SK-N-SH (cell line): ENCODE results near the gene DCTN4. TPM values are rescaled to one million over a fixed set of nuclear protein-coding genes. Genes with fewer than 3 reads are reported as not detected.

Source experiments
- CTCF ChIA-PET: fragments of 300-600, 350-600 bp; formaldehyde crosslinking; extraction: SDS; loops from one replicate; lab custom pipeline; 2021; lab: Yijun Ruan, JAX
- POLR2A ChIA-PET: fragments of 350-600 bp; sonication (Branson Sonifier 250); formaldehyde crosslinking; extraction: SDS; loops from one replicate; lab custom pipeline; 2020; ENCODE audit warnings: antibody characterized with exemption, inconsistent platforms; lab: Yijun Ruan, JAX
- DNase-seq: peaks from one replicate; pipeline ENCODE4 v3.0.0; 2012
- H2AFZ ChIP-seq: fragments of 200-600 bp; sonication (generic); 2 replicates; pipeline ENCODE4 v1.8.1; 2016; ENCODE audit warnings: antibody characterized with exemption, mild to moderate bottlenecking, low read depth
- H3F3A ChIP-seq: fragments of 200-600 bp; sonication (generic); replicated peaks from 2 replicates; pipeline ENCODE3; 2016; ENCODE audit warnings: antibody characterized with exemption, mild to moderate bottlenecking; ENCODE audit not compliant: insufficient read depth
- H3K27ac ChIP-seq, 2 experiments: fragments of 200-500 bp in 1 of 2; fragments of 200-600 bp in 1 of 2; sonication (Bioruptor generic) in 1 of 2; sonication (generic), shearing (Covaris generic) in 1 of 2; 2 replicates each; pipeline versions ENCODE4 v1.5.1 to v1.6.1; 2014 to 2016; ENCODE audit warnings: low read depth in 2 of 2, inconsistent platforms in 1 of 2, low read length in 1 of 2, mild to moderate bottlenecking in 1 of 2, mixed read lengths in 1 of 2
- H3K27me3 ChIP-seq: fragments of 200-600 bp; sonication (generic), shearing (Covaris generic); 2 replicates; pipeline ENCODE4 v1.6.1; 2016; ENCODE audit warnings: mixed run types; ENCODE audit not compliant: insufficient read depth
- H3K36me3 ChIP-seq, 2 experiments: fragments of 200-500 bp in 1 of 2; fragments of 200-600 bp in 1 of 2; sonication (Bioruptor generic) in 1 of 2; sonication (generic) in 1 of 2; replicated peaks in 1 of 2; 2 replicates each; pipeline versions ENCODE3 to v1.5.1; 2014 to 2016; ENCODE audit warnings: low read length in 1 of 2, mild to moderate bottlenecking in 1 of 2; ENCODE audit not compliant: insufficient read depth in 2 of 2, control insufficient read depth in 1 of 2
- H3K4me1 ChIP-seq, 2 experiments: fragments of 200-500 bp in 1 of 2; fragments of 200-600 bp in 1 of 2; sonication (Bioruptor generic) in 1 of 2; sonication (generic), shearing (Covaris generic) in 1 of 2; 2 replicates each; pipeline versions ENCODE4 v1.5.1 to v1.6.1; 2014 to 2016; ENCODE audit warnings: low read depth in 1 of 2, low read length in 1 of 2, mixed run types in 1 of 2; ENCODE audit not compliant: insufficient read depth in 2 of 2, control insufficient read depth in 1 of 2
- H3K4me2 ChIP-seq: fragments of 200-600 bp; sonication (generic), shearing (Covaris generic); 2 replicates; pipeline ENCODE4 v1.6.1; 2017; ENCODE audit warnings: mixed run types
- H3K4me3 ChIP-seq, 2 experiments: fragments of 200-500 bp in 1 of 2; fragments of 200-600 bp in 1 of 2; sonication (Bioruptor generic) in 1 of 2; sonication (generic), shearing (Covaris generic) in 1 of 2; 2 replicates each; pipeline versions ENCODE4 v1.5.1 to v1.8.1; 2014 to 2016; ENCODE audit warnings: low read depth in 2 of 2, inconsistent platforms in 1 of 2, low read length in 1 of 2, mild to moderate bottlenecking in 1 of 2, mixed read lengths in 1 of 2, moderate library complexity in 1 of 2
- H3K79me2 ChIP-seq: fragments of 200-600 bp; sonication (generic); 2 replicates; pipeline ENCODE4 v1.8.1; 2017; ENCODE audit warnings: mild to moderate bottlenecking; ENCODE audit not compliant: insufficient read depth
- H3K9ac ChIP-seq: fragments of 200-600 bp; sonication (generic); 2 replicates; pipeline ENCODE4 v1.6.1; 2017; ENCODE audit warnings: mixed run types
- H3K9me2 ChIP-seq: fragments of 200-600 bp; sonication (generic); 2 replicates; pipeline ENCODE4 v1.6.1; 2017; ENCODE audit warnings: mixed run types
- H3K9me3 ChIP-seq: fragments of 200-600 bp; sonication (generic); 2 replicates; pipeline ENCODE4 v1.6.1; 2017; ENCODE audit warnings: mixed run types, mild to moderate bottlenecking, moderate library complexity
- H4K20me1 ChIP-seq: fragments of 200-600 bp; sonication (generic); 2 replicates; pipeline ENCODE4 v1.6.1; 2017; ENCODE audit warnings: mild to moderate bottlenecking, mixed run types; ENCODE audit not compliant: insufficient read depth
- ELF1 ChIP-seq: IDR thresholded peaks from 2 replicates; pipeline ENCODE4 v1.4.0; 2012
- EP300 ChIP-seq, 2 experiments: IDR thresholded peaks; 2 replicates each; pipeline versions ENCODE4 v1.4.0 to v1.6.1; 2012; ENCODE audit warnings: borderline replicate concordance in 1 of 2, low read depth in 1 of 2, low read length in 1 of 2
- EZH2phosphoT487 ChIP-seq: fragments of 200-600 bp; sonication (generic); IDR thresholded peaks from 2 replicates; pipeline ENCODE4 v1.6.1; 2017; ENCODE audit warnings: low read depth, mixed run types, mild to moderate bottlenecking, antibody characterized with exemption, moderate library complexity, borderline replicate concordance
- FOSL2 ChIP-seq: IDR thresholded peaks from 2 replicates; pipeline ENCODE4 v1.4.0; 2012; ENCODE audit warnings: low read depth, mild to moderate bottlenecking, moderate library complexity, borderline replicate concordance
- FOXM1 ChIP-seq: IDR thresholded peaks from 2 replicates; pipeline ENCODE4 v1.4.0; 2012; ENCODE audit warnings: low read depth, mild to moderate bottlenecking
- JUND ChIP-seq: IDR thresholded peaks from 2 replicates; pipeline ENCODE4 v1.4.0; 2012
- MXI1 ChIP-seq: IDR thresholded peaks from 2 replicates; pipeline ENCODE4 v1.6.1; 2012; ENCODE audit warnings: mild to moderate bottlenecking, low read depth, low read length, improper control_type of control experiment
- POLR2AphosphoS5 ChIP-seq: IDR thresholded peaks from 2 replicates; pipeline ENCODE4 v1.6.1; 2012; ENCODE audit warnings: low read depth, low read length
- RFX5 ChIP-seq: IDR thresholded peaks from 2 replicates; pipeline ENCODE4 v1.6.1; 2012; ENCODE audit warnings: mild to moderate bottlenecking, improper control_type of control experiment, low read length
- TAF1 ChIP-seq: IDR thresholded peaks from 2 replicates; pipeline ENCODE4 v1.6.1; 2012; ENCODE audit warnings: low read depth, mild to moderate bottlenecking, low read length, moderate library complexity, borderline replicate concordance
- TCF12 ChIP-seq: IDR thresholded peaks from 2 replicates; pipeline ENCODE4 v1.4.0; 2012
- TEAD4 ChIP-seq: IDR thresholded peaks from 2 replicates; pipeline ENCODE4 v1.4.0; 2012; ENCODE audit warnings: mild to moderate bottlenecking, borderline replicate concordance; ENCODE audit not compliant: insufficient read depth
- YY1 ChIP-seq: IDR thresholded peaks from 2 replicates; pipeline ENCODE4 v1.4.0; 2012; ENCODE audit warnings: low read depth, mild to moderate bottlenecking
- WGBS: methylation state at CpG from one replicate; pipeline ENCODE4 v1.1.6; 2017; ENCODE audit warnings: low lambda C conversion rate; 5-methylcytosine and 5-hydroxymethylcytosine counted together
- polyA plus RNA-seq, 3 experiments: library from polyadenylated mRNA; depleted of rRNA; stranded (reverse); fragments of >200 nt; gene quantifications; 2 replicates each; pipeline ENCODE4 v1.2.3, GENCODE V29; 2012
- TF ChIP-seq, protein P1 (sequence below): IDR thresholded peaks from 2 replicates; pipeline ENCODE4 v1.6.1; 2012; ENCODE audit warnings: mild to moderate bottlenecking, low read depth, low read length, moderate library complexity
- TF ChIP-seq, protein P2 (sequence below): IDR thresholded peaks from 2 replicates; pipeline ENCODE4 v1.4.0; 2012; ENCODE audit warnings: low read depth, borderline replicate concordance
- TF ChIP-seq, protein P3 (sequence below): IDR thresholded peaks from 2 replicates; pipeline ENCODE4 v1.4.0; 2012; ENCODE audit warnings: low read depth, borderline replicate concordance
- TF ChIP-seq, protein P4 (sequence below): IDR thresholded peaks from 2 replicates; pipeline ENCODE4; 2012

Gene DCTN4
- polyA plus RNA-seq, 1 of the 3 experiments (the other 2 are of a cell fraction): 22.8 TPM

DNA sequence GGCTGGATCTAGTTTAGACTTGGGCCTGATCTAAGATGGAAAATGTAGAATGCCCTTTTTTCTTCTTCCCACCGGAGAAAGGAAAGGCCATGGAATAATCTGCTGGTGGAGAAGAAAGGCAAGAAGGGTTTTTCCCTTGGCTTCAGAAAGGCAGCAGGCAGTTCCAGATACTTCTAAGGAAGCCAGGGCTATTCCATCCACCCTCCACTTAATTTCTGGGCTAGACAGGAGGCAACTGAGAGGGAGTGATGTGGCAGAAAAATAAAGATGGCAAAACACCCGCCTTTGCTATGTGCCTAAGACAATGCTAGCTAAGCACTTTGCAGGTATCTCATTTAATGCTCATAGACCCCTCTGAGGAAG, 87.9 kb downstream of the DCTN4 start:
- no peak overlapping the region for H3K4me2 ChIP-seq
- H3K4me1 ChIP-seq: peaks cover 13 to 23% of the 10 kb centered on the region in 2 experiments; a peak in 2 of 4 replicates
- POLR2A ChIA-PET: interaction anchor here (1.0 to 1.8 kb wide), 2 partner anchors 14 to 30 kb away, joined by 4 to 5 read pairs; partner anchors contain the start of gene RBM22

More for the DNA sequence above, 87.9 kb downstream of the DCTN4 start:
- no peak overlapping the region for H3K9ac ChIP-seq
- no peaks in the 10 kb centered on the region for H4K20me1 ChIP-seq
- peaks cover 16% of the 10 kb centered on the region for H3F3A ChIP-seq
- H3K36me3 ChIP-seq: no peaks in the 10 kb centered on the region
- no peak for TF ChIP-seq TCF12
- no peak for TF ChIP-seq YY1
- no peak for TF ChIP-seq FOSL2
- TF ChIP-seq, protein P1, sequence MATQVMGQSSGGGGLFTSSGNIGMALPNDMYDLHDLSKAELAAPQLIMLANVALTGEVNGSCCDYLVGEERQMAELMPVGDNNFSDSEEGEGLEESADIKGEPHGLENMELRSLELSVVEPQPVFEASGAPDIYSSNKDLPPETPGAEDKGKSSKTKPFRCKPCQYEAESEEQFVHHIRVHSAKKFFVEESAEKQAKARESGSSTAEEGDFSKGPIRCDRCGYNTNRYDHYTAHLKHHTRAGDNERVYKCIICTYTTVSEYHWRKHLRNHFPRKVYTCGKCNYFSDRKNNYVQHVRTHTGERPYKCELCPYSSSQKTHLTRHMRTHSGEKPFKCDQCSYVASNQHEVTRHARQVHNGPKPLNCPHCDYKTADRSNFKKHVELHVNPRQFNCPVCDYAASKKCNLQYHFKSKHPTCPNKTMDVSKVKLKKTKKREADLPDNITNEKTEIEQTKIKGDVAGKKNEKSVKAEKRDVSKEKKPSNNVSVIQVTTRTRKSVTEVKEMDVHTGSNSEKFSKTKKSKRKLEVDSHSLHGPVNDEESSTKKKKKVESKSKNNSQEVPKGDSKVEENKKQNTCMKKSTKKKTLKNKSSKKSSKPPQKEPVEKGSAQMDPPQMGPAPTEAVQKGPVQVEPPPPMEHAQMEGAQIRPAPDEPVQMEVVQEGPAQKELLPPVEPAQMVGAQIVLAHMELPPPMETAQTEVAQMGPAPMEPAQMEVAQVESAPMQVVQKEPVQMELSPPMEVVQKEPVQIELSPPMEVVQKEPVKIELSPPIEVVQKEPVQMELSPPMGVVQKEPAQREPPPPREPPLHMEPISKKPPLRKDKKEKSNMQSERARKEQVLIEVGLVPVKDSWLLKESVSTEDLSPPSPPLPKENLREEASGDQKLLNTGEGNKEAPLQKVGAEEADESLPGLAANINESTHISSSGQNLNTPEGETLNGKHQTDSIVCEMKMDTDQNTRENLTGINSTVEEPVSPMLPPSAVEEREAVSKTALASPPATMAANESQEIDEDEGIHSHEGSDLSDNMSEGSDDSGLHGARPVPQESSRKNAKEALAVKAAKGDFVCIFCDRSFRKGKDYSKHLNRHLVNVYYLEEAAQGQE: no peak
- TF ChIP-seq JUND: no peak
- TF ChIP-seq ELF1: no peak
- TF ChIP-seq EZH2phosphoT487: no peak
- no peak for TF ChIP-seq EP300 (IDR thresholded peaks at IDR 0.05; ENCODE audit: borderline replicate concordance in 1 of 2, low read depth in 1 of 2, low read length in 1 of 2)
- TF ChIP-seq FOXM1: no peak
- TF ChIP-seq POLR2AphosphoS5: no peak
- TF ChIP-seq RFX5: no peak
- TF ChIP-seq, protein P2, sequence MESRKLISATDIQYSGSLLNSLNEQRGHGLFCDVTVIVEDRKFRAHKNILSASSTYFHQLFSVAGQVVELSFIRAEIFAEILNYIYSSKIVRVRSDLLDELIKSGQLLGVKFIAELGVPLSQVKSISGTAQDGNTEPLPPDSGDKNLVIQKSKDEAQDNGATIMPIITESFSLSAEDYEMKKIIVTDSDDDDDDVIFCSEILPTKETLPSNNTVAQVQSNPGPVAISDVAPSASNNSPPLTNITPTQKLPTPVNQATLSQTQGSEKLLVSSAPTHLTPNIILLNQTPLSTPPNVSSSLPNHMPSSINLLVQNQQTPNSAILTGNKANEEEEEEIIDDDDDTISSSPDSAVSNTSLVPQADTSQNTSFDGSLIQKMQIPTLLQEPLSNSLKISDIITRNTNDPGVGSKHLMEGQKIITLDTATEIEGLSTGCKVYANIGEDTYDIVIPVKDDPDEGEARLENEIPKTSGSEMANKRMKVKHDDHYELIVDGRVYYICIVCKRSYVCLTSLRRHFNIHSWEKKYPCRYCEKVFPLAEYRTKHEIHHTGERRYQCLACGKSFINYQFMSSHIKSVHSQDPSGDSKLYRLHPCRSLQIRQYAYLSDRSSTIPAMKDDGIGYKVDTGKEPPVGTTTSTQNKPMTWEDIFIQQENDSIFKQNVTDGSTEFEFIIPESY: no peak
- no peak for TF ChIP-seq TAF1
- TF ChIP-seq, protein P3, sequence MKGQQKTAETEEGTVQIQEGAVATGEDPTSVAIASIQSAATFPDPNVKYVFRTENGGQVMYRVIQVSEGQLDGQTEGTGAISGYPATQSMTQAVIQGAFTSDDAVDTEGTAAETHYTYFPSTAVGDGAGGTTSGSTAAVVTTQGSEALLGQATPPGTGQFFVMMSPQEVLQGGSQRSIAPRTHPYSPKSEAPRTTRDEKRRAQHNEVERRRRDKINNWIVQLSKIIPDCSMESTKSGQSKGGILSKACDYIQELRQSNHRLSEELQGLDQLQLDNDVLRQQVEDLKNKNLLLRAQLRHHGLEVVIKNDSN: no peak
- no peak for TF ChIP-seq TEAD4
- TF ChIP-seq, protein P4, sequence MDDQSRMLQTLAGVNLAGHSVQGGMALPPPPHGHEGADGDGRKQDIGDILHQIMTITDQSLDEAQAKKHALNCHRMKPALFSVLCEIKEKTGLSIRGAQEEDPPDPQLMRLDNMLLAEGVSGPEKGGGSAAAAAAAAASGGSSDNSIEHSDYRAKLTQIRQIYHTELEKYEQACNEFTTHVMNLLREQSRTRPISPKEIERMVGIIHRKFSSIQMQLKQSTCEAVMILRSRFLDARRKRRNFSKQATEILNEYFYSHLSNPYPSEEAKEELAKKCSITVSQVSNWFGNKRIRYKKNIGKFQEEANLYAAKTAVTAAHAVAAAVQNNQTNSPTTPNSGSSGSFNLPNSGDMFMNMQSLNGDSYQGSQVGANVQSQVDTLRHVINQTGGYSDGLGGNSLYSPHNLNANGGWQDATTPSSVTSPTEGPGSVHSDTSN: no peak
- no peak for TF ChIP-seq MXI1
- WGBS: 95% methylated on average over 2 of the region's 2 CpGs
- H2AFZ ChIP-seq: no peak overlapping the region
- no peak for DNase-seq
- H3K27me3 ChIP-seq: no peaks in the 10 kb centered on the region
- no peaks in the 10 kb centered on the region for H3K79me2 ChIP-seq
- H3K9me2 ChIP-seq: no peaks in the 10 kb centered on the region
- no peak overlapping the region for H3K27ac ChIP-seq
- CTCF ChIA-PET: interaction anchor here (0.8 to 2.1 kb wide), 5 partner anchors 13 to 176 kb away, joined by 3 to 9 read pairs (median 3); partner anchors contain the start of gene RBM22
- no peak overlapping the region for H3K4me3 ChIP-seq
- H3K9me3 ChIP-seq: no peaks in the 10 kb centered on the region
